HepG2 (cell line): ENCODE results near the gene NUAK1. TPM values are rescaled to one million over a fixed set of nuclear protein-coding genes. Genes with fewer than 3 reads are reported as not detected.

Experiments
- HOXA7 ChIP-seq: sonication (generic); formaldehyde crosslinking; IDR thresholded peaks from 2 replicates; pipeline ENCODE4 v1.8.1; 2022; ENCODE audit warnings: mild to moderate bottlenecking, missing genetic modification reagents, moderate library complexity
- MAF1 ChIP-seq: sonication (generic); formaldehyde crosslinking; IDR thresholded peaks from 2 replicates; pipeline ENCODE4 v1.5.0; 2020; ENCODE audit warnings: missing genetic modification reagents, borderline replicate concordance
- NONO ChIP-seq, 2 experiments: fragments of 450-650 bp in 1 of 2; sonication (generic) in 1 of 2; formaldehyde crosslinking in 1 of 2; IDR thresholded peaks in 1 of 2; conservative IDR thresholded peaks in 1 of 2; 2 replicates each; pipeline versions ENCODE4 v1.6.1 to v1.8.0; 2017 to 2022; ENCODE audit warnings: mild to moderate bottlenecking in 1 of 2, missing genetic modification reagents in 1 of 2, moderate library complexity in 1 of 2
- SPEN ChIP-seq: sonication (generic); formaldehyde crosslinking; IDR thresholded peaks from 2 replicates; pipeline ENCODE4 v1.5.1; 2020; ENCODE audit warnings: low read depth, mild to moderate bottlenecking, missing genetic modification reagents
- TAF1 ChIP-seq: sonication (generic); formaldehyde crosslinking; IDR thresholded peaks from 2 replicates; pipeline ENCODE4 v1.4.0; 2020; ENCODE audit warnings: missing genetic modification reagents
- TRIM24 ChIP-seq: sonication (generic); formaldehyde crosslinking; IDR thresholded peaks from 2 replicates; pipeline ENCODE4 v1.8.0; 2022; ENCODE audit warnings: mild to moderate bottlenecking, missing genetic modification reagents
- ZBTB21 ChIP-seq: sonication (generic); formaldehyde crosslinking; IDR thresholded peaks from 2 replicates; pipeline ENCODE4 v1.4.0; 2020; ENCODE audit warnings: missing genetic modification reagents
- ZNF10 ChIP-seq: sonication (generic); formaldehyde crosslinking; IDR thresholded peaks from 2 replicates; pipeline ENCODE4 v1.4.0; 2020; ENCODE audit warnings: mild to moderate bottlenecking, low read depth, missing genetic modification reagents, borderline replicate concordance
- ZNF503 ChIP-seq: sonication (generic); formaldehyde crosslinking; IDR thresholded peaks from 2 replicates; pipeline ENCODE4 v1.4.0; 2020; ENCODE audit warnings: missing genetic modification reagents
- ZNF512B ChIP-seq: sonication (generic); formaldehyde crosslinking; IDR thresholded peaks from 2 replicates; pipeline ENCODE4 v1.5.1; 2020; ENCODE audit warnings: missing genetic modification reagents, mild to moderate bottlenecking, borderline replicate concordance
- ZNF713 ChIP-seq: sonication (generic); formaldehyde crosslinking; IDR thresholded peaks from 2 replicates; pipeline ENCODE4 v1.4.0; 2020; ENCODE audit warnings: mild to moderate bottlenecking, missing genetic modification reagents
- polyA plus RNA-seq, 8 experiments: library from polyadenylated mRNA; depleted of rRNA in 3 of 8; stranded (reverse) in 7 of 8; unstranded in 1 of 8; fragments of >200 nt; fragmentation: Illumina TruSeq in 4 of 8; extraction: Trizol in 4 of 8; gene quantifications; 2 replicates each; pipeline versions ENCODE4 v1.2.1 to v1.2.3, GENCODE V29; 2011 to 2016; ENCODE audit warnings: low read depth in 4 of 8, missing spikeins in 1 of 8, mixed read lengths in 1 of 8; ENCODE audit not compliant: insufficient read depth in 1 of 8
- total RNA-seq, 5 experiments: library from RNA; depleted of rRNA; stranded (reverse); fragments of >200 nt; fragmentation: Illumina TruSeq; extraction: Trizol; gene quantifications; 2 replicates each; pipeline ENCODE4 v1.2.3, GENCODE V29; 2016; ENCODE audit warnings: low read depth in 1 of 5

Gene NUAK1
- total and polyA plus RNA-seq, 2 of the 13 experiments (the other 11 are each of a cell fraction or from before 2014, with no cell fraction given): 1.7 to 1.9 TPM

- TF ChIP-seq MAF1 (no peak), ZNF10 (CRISPR knock-in tag) (no peak), ZNF713 (CRISPR knock-in tag) (no peak), ZNF503 (CRISPR knock-in tag) (peak; percentile 81), TRIM24 (CRISPR knock-in tag) (peak; percentile 59; the same call in 1 of the 2 replicates), ZBTB21 (CRISPR knock-in tag) (peak; percentile 85), TAF1 (CRISPR knock-in tag) (peak; percentile 39; the same call in 1 of the 2 replicates), HOXA7 (no peak), SPEN (CRISPR knock-in tag) (peak; percentile 28), NONO (IDR thresholded peaks at IDR 0.05) (no peak), NONO (CRISPR knock-in tag; conservative IDR thresholded peaks at IDR 0.05) (peak; percentile 61; the same call in 1 of the 2 replicates), ZNF512B (no peak)
These were observed 18.1 kb downstream of the NUAK1 start (continued) for GRCh38 chr12:106120519-106121105.
